ENCODE measurements around the gene ODF2L.

DNA sequence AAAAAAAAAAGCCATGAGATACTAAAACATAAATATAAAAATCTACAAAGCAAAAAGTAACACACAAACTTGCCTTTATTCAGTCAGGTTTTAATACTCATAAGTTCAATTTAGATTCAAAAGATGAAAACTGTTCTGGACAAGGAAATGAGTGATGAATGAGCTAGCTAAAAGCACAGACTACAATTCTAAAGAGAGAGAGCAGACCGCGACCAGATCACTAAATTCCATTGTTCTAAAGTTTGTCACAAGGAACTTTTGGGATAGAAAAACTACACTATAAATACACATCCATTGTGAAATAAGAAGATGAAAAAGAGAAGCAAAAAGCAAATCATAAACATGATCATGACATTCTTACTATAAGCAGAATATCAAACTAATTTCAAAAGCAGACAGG lies 1.7 kb downstream of the ODF2L start:
- TF ChIP-seq NR1H2 (CRISPR knock-in tag; IDR thresholded peaks at IDR 0.05): no peak
- TF ChIP-seq ELF4 (CRISPR knock-in tag; IDR thresholded peaks at IDR 0.05): no peak
- TF ChIP-seq, protein P1, sequence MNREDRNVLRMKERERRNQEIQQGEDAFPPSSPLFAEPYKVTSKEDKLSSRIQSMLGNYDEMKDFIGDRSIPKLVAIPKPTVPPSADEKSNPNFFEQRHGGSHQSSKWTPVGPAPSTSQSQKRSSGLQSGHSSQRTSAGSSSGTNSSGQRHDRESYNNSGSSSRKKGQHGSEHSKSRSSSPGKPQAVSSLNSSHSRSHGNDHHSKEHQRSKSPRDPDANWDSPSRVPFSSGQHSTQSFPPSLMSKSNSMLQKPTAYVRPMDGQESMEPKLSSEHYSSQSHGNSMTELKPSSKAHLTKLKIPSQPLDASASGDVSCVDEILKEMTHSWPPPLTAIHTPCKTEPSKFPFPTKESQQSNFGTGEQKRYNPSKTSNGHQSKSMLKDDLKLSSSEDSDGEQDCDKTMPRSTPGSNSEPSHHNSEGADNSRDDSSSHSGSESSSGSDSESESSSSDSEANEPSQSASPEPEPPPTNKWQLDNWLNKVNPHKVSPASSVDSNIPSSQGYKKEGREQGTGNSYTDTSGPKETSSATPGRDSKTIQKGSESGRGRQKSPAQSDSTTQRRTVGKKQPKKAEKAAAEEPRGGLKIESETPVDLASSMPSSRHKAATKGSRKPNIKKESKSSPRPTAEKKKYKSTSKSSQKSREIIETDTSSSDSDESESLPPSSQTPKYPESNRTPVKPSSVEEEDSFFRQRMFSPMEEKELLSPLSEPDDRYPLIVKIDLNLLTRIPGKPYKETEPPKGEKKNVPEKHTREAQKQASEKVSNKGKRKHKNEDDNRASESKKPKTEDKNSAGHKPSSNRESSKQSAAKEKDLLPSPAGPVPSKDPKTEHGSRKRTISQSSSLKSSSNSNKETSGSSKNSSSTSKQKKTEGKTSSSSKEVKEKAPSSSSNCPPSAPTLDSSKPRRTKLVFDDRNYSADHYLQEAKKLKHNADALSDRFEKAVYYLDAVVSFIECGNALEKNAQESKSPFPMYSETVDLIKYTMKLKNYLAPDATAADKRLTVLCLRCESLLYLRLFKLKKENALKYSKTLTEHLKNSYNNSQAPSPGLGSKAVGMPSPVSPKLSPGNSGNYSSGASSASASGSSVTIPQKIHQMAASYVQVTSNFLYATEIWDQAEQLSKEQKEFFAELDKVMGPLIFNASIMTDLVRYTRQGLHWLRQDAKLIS (CRISPR knock-in tag; IDR thresholded peaks at IDR 0.05): no peak
- TF ChIP-seq FOXK1 (CRISPR knock-in tag; IDR thresholded peaks at IDR 0.05; ENCODE audit: borderline replicate concordance): no peak
- TF ChIP-seq, protein P2, sequence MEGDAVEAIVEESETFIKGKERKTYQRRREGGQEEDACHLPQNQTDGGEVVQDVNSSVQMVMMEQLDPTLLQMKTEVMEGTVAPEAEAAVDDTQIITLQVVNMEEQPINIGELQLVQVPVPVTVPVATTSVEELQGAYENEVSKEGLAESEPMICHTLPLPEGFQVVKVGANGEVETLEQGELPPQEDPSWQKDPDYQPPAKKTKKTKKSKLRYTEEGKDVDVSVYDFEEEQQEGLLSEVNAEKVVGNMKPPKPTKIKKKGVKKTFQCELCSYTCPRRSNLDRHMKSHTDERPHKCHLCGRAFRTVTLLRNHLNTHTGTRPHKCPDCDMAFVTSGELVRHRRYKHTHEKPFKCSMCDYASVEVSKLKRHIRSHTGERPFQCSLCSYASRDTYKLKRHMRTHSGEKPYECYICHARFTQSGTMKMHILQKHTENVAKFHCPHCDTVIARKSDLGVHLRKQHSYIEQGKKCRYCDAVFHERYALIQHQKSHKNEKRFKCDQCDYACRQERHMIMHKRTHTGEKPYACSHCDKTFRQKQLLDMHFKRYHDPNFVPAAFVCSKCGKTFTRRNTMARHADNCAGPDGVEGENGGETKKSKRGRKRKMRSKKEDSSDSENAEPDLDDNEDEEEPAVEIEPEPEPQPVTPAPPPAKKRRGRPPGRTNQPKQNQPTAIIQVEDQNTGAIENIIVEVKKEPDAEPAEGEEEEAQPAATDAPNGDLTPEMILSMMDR (IDR thresholded peaks at IDR 0.05 in 2 of 3, conservative IDR thresholded peaks at IDR 0.05 in 1 of 3; ENCODE audit: insufficient read depth in 2 of 3, low read depth in 1 of 3, low read length in 3 of 3): no peak
- no peak for TF ChIP-seq TCF3 (CRISPR knock-in tag; IDR thresholded peaks at IDR 0.05)
- no peak for TF ChIP-seq NBN (IDR thresholded peaks at IDR 0.05; ENCODE audit: low read depth)
- TF ChIP-seq, protein P3, sequence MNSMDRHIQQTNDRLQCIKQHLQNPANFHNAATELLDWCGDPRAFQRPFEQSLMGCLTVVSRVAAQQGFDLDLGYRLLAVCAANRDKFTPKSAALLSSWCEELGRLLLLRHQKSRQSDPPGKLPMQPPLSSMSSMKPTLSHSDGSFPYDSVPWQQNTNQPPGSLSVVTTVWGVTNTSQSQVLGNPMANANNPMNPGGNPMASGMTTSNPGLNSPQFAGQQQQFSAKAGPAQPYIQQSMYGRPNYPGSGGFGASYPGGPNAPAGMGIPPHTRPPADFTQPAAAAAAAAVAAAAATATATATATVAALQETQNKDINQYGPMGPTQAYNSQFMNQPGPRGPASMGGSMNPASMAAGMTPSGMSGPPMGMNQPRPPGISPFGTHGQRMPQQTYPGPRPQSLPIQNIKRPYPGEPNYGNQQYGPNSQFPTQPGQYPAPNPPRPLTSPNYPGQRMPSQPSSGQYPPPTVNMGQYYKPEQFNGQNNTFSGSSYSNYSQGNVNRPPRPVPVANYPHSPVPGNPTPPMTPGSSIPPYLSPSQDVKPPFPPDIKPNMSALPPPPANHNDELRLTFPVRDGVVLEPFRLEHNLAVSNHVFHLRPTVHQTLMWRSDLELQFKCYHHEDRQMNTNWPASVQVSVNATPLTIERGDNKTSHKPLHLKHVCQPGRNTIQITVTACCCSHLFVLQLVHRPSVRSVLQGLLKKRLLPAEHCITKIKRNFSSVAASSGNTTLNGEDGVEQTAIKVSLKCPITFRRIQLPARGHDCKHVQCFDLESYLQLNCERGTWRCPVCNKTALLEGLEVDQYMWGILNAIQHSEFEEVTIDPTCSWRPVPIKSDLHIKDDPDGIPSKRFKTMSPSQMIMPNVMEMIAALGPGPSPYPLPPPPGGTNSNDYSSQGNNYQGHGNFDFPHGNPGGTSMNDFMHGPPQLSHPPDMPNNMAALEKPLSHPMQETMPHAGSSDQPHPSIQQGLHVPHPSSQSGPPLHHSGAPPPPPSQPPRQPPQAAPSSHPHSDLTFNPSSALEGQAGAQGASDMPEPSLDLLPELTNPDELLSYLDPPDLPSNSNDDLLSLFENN (IDR thresholded peaks at IDR 0.05; ENCODE audit: low read depth in 2 of 2, low read length in 2 of 2): no peak
- no peak for TF ChIP-seq SETDB1 (IDR thresholded peaks at IDR 0.05; ENCODE audit: low read length)
- no peak for TF ChIP-seq ZNF263 (CRISPR knock-in tag; IDR thresholded peaks at IDR 0.05; ENCODE audit: borderline replicate concordance)
- TF ChIP-seq PTBP1 (IDR thresholded peaks at IDR 0.05; ENCODE audit: low read depth, low read length): no peak
